ENCODE results near the gene SPATC1L.
A peak's percentile ranks its signal among the peaks of the same experiment; 100 is the strongest.

The SPATC1L gene

DNA sequence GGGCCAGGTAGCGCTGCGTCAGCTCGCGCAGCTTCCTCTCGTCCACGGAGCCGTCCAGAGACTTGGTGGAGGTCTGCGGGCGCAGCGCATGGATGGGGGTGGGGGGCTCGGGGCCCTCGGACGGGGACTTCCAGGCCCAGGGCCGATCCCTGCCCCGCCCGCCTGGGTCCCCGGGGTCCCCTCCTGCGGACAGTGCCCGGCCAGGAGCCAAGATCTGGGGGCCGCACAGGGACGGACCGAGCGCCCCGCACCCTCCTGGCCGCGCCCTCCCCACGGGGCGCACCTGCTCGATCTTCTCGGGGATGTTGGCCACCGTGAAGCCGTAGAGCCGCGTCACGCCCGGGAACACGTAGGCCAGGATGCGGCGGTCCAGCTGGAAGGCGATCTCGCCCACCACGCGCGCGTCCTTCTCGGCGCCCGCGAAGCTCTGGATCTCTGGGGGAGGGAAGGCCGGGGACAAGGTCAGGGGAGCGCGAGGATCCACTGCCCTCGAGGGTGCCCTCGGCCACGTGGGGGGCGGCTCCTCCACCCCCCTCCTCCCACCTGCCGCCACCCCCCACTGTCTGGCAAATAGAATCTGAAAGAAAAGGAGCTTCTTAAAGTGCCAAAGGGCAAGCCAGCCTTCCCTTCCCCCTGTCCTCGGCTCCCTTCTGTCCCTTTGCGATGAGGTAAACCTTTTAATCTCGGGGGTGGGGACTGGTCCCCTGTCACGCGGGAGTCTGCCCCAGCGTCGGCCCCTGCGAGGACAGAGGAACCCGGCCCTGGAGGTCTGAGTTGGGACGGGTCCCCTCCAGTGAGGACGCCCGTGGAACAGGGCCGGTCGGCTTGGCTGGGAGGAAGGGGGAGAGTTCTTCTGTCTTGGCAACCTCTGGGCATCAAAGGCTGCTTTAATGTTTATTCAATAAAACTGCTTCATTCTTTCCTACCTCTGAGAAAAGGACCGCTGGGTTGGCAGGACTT is 22.3 kb downstream of the SPATC1L start:
- Histone ChIP-seq H3K4me1 (no peaks in the 10 kb centered on the region), H2AFZ (no peak overlapping the region), H3K4me3 (ENCODE audit: low read depth, low read length) (no peak overlapping the region)

DNA sequence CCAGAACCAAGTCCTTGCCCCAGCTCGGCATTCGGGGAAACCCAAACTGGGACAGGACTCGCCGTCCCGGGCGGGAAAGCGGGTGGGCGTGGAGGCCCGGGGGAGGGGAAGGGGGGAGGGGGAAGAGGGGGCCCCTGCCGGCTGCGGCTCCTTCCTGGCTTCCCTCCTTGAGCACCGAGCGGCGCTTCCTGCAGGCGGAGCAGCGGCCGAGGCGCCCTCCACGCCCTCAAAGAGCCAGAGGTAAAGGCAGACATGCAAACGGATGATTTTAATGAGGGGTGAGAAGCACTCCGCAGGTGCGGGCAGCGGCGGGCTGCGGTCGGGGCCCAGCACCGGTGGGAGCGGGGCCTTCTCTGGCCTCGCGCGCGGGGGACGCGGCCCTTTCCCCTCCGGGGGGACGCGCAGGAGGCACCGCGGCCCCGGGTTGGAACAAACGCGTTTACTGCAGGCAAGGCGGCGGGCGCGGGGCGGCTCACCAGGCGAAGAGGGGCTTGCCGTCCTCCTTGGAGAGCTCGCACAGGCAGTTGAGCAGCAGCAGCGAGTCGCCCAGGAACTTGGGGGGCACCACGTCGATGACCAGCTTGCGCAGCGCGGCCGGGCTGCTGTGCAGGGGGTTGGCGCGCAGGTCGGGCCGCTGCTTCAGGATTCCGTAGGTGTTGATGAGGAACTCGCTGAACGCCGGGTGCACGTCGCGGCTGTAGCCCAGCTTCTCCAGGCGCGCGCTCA is 23.2 kb downstream of the SPATC1L start:
- H3K36me3 ChIP-seq (ENCODE audit: control insufficient read depth, insufficient read depth, low read length), result no peaks in the 10 kb centered on the region
- no peaks in the 10 kb centered on the region for H3K4me1 ChIP-seq
- H3K27ac ChIP-seq, result no peak overlapping the region
- H3K4me3 ChIP-seq (ENCODE audit: low read depth, low read length), result no peak overlapping the region
- H2AFZ ChIP-seq, result peak overlapping the region; percentile 58
- no peak overlapping the region for H3K9ac ChIP-seq
- no peak overlapping the region for H3K4me2 ChIP-seq (ENCODE audit: low read length)
- no peaks in the 10 kb centered on the region for H3K79me2 ChIP-seq
- no peaks in the 10 kb centered on the region for H3K9me3 ChIP-seq (ENCODE audit: control insufficient read depth, low read length)
- no peaks in the 10 kb centered on the region for H3K27me3 ChIP-seq (ENCODE audit: control insufficient read depth, insufficient read depth, low read length)
- TF ChIP-seq, protein P1, sequence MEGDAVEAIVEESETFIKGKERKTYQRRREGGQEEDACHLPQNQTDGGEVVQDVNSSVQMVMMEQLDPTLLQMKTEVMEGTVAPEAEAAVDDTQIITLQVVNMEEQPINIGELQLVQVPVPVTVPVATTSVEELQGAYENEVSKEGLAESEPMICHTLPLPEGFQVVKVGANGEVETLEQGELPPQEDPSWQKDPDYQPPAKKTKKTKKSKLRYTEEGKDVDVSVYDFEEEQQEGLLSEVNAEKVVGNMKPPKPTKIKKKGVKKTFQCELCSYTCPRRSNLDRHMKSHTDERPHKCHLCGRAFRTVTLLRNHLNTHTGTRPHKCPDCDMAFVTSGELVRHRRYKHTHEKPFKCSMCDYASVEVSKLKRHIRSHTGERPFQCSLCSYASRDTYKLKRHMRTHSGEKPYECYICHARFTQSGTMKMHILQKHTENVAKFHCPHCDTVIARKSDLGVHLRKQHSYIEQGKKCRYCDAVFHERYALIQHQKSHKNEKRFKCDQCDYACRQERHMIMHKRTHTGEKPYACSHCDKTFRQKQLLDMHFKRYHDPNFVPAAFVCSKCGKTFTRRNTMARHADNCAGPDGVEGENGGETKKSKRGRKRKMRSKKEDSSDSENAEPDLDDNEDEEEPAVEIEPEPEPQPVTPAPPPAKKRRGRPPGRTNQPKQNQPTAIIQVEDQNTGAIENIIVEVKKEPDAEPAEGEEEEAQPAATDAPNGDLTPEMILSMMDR (IDR thresholded peaks at IDR 0.05), result no peak

More for the DNA sequence above, 22.3 kb downstream of the SPATC1L start:
- H3K27ac ChIP-seq, result no peak overlapping the region
- no peaks in the 10 kb centered on the region for H3K36me3 ChIP-seq (ENCODE audit: control insufficient read depth, insufficient read depth, low read length)
- no peaks in the 10 kb centered on the region for H3K27me3 ChIP-seq (ENCODE audit: control insufficient read depth, insufficient read depth, low read length)
- H3K9ac ChIP-seq, result no peak overlapping the region
- no peaks in the 10 kb centered on the region for H3K9me3 ChIP-seq (ENCODE audit: control insufficient read depth, low read length)
- H3K79me2 ChIP-seq, result no peaks in the 10 kb centered on the region
- TF ChIP-seq, protein P1 (IDR thresholded peaks at IDR 0.05), result no peak
- H3K4me2 ChIP-seq (ENCODE audit: low read length), result no peak overlapping the region

DNA sequence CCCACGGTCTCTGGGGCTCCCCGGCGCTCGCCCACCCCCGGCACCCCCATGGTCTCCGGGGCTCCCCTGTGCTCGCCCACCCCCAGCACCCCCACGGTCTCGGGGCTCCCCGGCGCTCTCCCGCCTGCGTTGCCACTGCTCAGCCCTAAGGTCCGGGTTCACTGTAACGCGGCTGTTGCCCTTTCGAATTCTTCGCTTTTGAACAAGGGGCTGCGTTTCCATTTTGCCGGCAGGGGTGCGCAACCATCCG is 23.7 kb downstream of the SPATC1L start:
- H3K36me3 ChIP-seq (ENCODE audit: control insufficient read depth, insufficient read depth, low read length), result no peaks in the 10 kb centered on the region
- no peak overlapping the region for H3K27ac ChIP-seq
- no peaks in the 10 kb centered on the region for H3K27me3 ChIP-seq (ENCODE audit: control insufficient read depth, insufficient read depth, low read length)
- no peak overlapping the region for H3K9ac ChIP-seq
- no peaks in the 10 kb centered on the region for H3K9me3 ChIP-seq (ENCODE audit: control insufficient read depth, low read length)
- no peak overlapping the region for H3K4me3 ChIP-seq (ENCODE audit: low read depth, low read length)
- no peaks in the 10 kb centered on the region for H3K4me1 ChIP-seq
- H2AFZ ChIP-seq, result no peak overlapping the region
- H3K4me2 ChIP-seq (ENCODE audit: low read length), result no peak overlapping the region
- H3K79me2 ChIP-seq, result no peaks in the 10 kb centered on the region
- TF ChIP-seq, protein P1 (IDR thresholded peaks at IDR 0.05), result no peak

DNA sequence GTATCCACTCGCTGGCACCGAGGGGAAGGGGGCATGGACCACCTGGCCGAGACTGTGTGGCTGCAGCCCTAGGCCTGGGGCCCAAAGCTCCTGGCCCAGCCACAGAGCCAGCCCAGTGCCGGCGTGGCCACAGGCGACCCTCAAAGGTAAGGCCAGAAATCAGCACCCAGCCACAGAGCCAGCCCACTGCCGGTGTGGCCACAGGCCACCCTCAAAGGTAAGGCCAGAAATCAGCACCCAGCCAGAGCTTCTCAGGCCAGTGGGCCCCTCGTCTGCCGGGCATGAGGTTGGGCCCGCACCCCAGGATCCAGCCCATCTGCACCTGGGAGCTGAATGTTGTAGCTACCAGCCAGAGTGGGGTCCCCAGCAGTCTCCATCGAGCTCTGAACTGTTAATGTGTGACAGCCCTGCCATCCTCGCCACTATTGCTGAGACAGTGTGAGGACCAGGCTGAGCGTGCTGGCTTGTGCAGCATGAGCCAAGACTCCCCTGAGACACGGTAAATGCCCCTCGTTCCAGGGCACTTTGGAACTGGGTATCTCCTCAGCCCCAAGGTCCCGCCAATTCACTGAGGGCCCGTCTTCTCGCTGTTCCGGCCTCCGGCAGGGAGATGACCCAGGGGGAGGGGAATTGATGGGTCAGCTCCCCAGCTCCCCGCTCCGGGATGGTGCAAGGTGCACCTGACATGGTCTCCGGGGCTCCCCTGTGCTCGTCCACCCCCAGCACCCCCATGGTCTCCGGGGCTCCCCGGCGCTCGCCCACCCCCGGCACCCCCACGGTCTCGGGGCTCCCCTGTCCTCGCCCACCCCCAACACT is 24.2 kb downstream of the SPATC1L start:
- no peak overlapping the region for H3K27ac ChIP-seq
- H3K4me3 ChIP-seq (ENCODE audit: low read depth, low read length), result no peak overlapping the region
- H3K36me3 ChIP-seq (ENCODE audit: control insufficient read depth, insufficient read depth, low read length), result no peaks in the 10 kb centered on the region
- H3K9me3 ChIP-seq (ENCODE audit: control insufficient read depth, low read length), result no peaks in the 10 kb centered on the region
- H3K79me2 ChIP-seq, result no peaks in the 10 kb centered on the region
- no peak overlapping the region for H3K9ac ChIP-seq
- no peaks in the 10 kb centered on the region for H3K4me1 ChIP-seq
- H3K4me2 ChIP-seq (ENCODE audit: low read length), result no peak overlapping the region
- TF ChIP-seq, protein P1 (IDR thresholded peaks at IDR 0.05), result no peak
- H3K27me3 ChIP-seq (ENCODE audit: control insufficient read depth, insufficient read depth, low read length), result no peaks in the 10 kb centered on the region
- H2AFZ ChIP-seq, result no peak overlapping the region
